D721Med (cell line): ENCODE results near the gene MYO15B.

Experiments used
- DNase-seq: peaks from one replicate; pipeline ENCODE4 v3.0.0; 2011; ENCODE audit warnings: low spot score; ENCODE audit not compliant: insufficient read length
- FAIRE-seq: peaks from 2 replicates; lab custom pipeline; 2011; peaks lifted over from hg19 to GRCh38; lab: Jason Lieb, UNC
- CTCF ChIP-seq: IDR thresholded peaks from 2 replicates; pipeline ENCODE4 v1.5.1; 2012; ENCODE audit warnings: mild to moderate bottlenecking, control low read depth; ENCODE audit not compliant: insufficient read depth; ENCODE audit errors: missing control alignments

Gene MYO15B

DNA sequence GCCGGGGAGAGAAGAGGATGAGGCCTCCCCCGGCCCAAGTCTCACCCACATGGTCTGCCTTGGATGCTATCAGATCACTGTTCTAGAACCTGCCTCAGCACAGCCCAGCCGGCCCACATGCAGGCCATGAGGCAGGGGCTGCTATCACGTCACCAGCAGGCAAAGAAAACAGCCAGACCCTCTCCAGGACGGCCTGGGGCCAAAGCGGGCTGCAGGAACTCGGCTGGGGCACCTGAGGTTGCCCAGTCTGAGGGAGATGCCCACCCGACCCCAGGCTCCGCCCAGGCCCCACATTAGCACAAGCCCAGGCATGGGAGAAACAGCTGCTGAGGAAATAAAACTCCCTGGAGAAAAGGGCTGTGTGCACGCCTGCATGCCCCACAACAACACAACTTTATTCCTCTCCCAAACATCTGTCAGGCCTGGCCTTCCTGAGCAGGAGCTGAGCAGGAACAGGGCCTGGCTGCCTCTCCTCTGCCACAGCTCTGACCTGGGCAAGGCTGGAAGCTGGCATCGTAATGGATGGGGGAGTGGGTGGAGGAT, 39.0 kb downstream of the MYO15B start:
- DNase-seq, result no peak
- TF ChIP-seq CTCF, result no peak
- no peak for FAIRE-seq

GRCh38 chr17:75627094-75627493, 39.5 kb downstream of the MYO15B start:
- TF ChIP-seq CTCF, result no peak
- no peak for DNase-seq
- FAIRE-seq, result no peak

GRCh38 chr17:75628425-75628824, 40.8 kb downstream of the MYO15B start:
- DNase-seq (no peak), FAIRE-seq (no peak)
- no peak for TF ChIP-seq CTCF

- FAIRE-seq (no peak), DNase-seq (no peak)
- no peak for TF ChIP-seq CTCF
Observed at GRCh38 chr17:75629157-75629556, 41.6 kb downstream of the MYO15B start.

DNA sequence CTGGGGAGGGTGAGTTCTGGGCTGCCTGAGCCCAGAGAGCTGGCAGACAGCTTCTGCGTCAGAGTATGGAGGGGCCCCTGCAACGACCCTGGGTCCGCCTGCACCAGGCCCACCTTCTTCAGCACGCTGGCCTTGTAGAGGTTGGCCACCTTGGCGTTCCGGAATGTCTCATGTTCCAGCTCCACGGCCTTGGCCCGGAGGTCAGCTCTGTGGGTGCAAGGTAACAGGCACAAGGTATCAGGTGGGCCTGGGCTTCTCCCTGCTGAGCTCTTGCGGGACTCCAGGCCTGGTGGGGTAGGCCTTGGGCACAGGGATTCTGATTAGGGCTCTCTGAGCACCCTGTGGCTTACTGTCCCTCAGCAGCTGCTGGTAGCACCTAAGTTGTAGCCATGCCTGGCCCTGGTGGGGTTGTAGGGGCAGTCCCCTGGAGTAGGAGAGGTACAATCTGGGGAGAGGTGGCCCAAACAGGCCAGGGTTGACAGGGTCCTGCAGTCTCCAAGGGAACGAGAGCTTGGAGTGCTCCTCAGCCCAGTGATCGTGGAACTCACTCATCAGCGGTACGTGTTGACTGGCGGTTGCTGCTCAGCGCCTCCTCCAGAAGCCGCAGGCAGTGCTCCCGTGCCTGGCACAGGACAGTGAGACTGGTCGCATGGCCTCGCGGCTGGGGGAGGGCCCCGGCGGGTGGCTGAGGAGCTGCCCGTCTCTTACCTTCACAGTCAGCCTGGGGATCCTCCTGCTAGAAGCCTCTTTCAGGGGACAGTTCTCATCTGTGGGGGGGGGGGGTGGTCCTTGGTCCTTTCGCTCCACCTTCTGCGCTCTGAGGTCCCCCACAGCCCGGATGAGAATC, 42.7 kb downstream of the MYO15B start:
- no peak for DNase-seq
- no peak for FAIRE-seq
- no peak for TF ChIP-seq CTCF

DNA sequence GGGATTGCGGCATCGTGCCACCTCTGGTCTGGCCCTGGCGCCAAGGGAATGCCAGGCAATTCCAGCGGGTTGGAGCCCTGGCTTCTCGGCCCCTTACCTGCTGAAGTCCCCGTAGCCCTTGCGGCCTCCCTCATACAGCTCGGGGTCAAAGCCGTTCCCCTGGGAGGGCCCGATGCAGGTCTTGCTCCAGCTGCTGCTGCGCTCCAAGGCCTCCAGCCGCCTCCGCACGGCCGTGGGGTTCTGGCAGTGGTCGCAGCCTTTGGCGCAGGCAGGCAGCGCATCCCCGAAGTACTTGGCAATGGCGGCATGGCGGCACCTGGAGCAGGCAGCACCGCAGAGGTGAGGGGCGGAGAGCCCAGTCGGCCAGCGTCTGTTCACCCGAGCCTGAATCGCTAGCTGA, 43.8 kb downstream of the MYO15B start:
- FAIRE-seq, result no peak
- no peak for TF ChIP-seq CTCF
- no peak for DNase-seq

DNA sequence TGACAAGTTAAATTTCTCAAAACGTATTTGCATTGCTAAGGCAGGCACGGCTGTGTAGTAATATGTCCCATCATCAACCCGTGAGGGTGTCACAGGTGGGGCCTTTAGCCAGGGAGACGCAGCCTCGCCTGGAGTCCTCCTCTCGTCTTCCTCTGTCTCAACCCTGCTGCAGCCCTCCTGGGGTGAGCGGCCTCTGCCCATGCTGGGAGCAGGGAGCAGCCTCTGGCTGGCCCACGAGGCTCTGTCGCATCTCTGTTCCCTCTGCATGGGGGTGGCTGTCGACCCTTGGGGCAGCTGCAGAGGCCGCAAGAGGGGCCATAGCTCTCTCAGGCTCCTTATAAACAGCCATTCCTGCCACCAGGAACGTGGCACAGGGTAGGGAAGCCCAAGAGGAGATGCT, 44.8 kb downstream of the MYO15B start:
- FAIRE-seq (no peak), DNase-seq (no peak)
- TF ChIP-seq CTCF, result no peak
